Activated CD4-positive, alpha-beta T cell treated with anti-CD3 and anti-CD28 coated beads for 24 hours (primary cell): ENCODE data around the gene PGLYRP2.
"Not testable (repeated sequence)": the region's sequence is repeated elsewhere in the genome, so short reads cannot be mapped to it uniquely, and the experiment has no call there.

Source experiments
- DNase-seq, 2 donors: peaks; one replicate each; pipeline ENCODE4 v3.0.0-alpha.2; 2020; ENCODE audit warnings: low read depth in 2 of 2

PGLYRP2 gene

DNA sequence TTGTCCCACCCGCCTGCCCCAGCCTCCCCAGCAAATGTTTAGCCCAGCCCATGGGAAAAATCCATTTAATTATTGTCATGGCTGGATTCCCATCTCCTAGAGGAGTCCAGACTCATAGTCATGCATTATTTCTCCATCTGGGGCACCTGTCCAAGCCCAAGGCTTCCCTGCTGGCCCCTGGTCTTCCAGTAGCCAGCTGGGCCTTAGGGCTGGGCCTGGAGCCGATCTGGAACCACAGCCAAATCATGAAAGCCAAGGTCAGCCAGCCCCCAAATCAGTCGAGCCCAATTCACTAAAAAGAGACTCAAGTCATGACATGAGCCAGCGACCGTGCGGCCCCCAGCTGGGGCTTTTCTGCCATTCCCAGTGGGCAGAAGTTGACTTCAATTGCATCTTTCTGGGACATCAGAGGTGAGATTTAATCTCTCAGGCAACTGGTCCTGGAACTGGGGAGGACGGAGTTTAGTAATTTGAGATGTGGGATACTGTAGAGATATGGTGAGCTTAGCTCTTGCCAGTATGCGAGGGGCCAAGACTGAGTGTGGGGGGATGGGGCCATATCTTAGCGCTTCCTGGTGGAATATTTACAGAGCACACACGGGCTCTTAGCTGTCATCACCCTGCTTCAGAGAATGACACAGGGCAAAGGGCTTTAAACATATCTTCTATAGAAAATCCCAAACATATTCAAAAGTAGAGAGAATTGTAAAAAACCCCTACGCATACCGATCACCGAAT, 9.4 kb upstream of the PGLYRP2 start:
- no peak for DNase-seq

GRCh38 chr19:15487038-15487437, 7.7 kb upstream of the PGLYRP2 start:
- no peak for DNase-seq

- not testable (repeated sequence) for DNase-seq
Measured at GRCh38 chr19:15485768-15486167, 6.5 kb upstream of the PGLYRP2 start.

GRCh38 chr19:15480996-15481395, 1.7 kb upstream of the PGLYRP2 start:
- not testable (repeated sequence) for DNase-seq

DNA sequence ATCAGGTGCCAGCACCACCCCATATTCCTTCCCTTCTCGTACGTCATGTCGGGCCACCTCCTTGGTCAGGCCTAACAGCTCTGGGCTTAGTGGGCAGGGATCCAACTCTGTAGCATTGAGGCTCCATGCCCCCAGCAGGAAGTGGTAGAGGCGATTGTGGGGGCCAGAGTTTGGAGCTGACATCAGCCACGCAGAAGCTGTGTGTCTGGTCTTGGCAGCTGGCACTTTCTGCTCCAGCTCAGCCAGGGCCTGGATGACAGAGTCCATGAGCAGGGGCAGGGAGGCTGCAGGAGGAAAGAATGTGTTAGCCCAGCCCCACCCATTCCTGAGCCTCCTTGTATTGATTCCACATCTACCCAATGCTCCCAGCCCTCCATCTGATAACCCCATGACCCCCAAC, 3.0 kb downstream of the PGLYRP2 start:
- no peak for DNase-seq

- DNase-seq = no peak
Measured at GRCh38 chr19:15475611-15476010, 3.7 kb downstream of the PGLYRP2 start.

- no peak for DNase-seq
Measured at GRCh38 chr19:15475169-15475568, 4.1 kb downstream of the PGLYRP2 start.

DNA sequence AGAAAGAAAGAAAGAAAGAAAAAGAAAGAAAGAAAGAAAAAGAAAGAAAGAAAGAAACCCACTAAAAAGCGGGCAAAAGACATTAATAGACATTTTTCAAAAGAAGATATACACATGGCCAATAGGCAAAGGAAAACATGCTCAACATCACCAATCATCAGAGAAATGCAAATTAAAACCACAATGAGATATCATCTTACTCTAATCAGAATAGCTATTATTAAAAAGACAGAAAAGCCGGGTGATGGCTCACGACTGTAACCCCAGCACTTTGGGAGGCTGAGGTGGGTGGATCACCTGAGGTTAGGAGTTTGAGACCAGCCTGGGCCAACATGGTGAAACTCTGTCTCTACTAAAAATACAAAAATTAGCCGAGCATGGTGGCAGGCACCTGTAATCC, 5.5 kb downstream of the PGLYRP2 start:
- DNase-seq = not testable (repeated sequence)

DNA sequence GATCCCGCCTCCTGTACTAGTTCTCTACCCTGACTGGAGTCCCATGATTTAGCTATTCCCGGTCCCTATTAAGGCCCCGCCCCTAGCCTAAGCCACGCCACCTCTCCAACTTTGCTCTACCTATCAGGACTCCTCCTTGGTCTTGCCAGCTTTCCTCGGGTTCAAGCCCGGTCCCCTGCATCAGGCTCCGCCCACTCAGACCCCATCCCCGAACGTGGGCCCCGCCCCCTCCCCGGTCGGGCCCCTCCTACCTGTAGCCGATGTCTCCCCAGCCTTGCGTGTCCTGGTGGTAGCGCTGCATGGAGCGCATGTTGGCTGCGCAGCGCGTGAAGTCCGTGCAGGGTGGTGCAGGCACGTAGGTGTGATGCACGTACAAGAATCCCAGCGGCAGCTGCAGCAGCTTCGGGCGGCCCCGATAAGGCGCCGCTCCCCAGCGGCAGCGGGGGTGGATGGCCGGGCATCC, 7.6 kb downstream of the PGLYRP2 start:
- DNase-seq = no peak

- no peak for DNase-seq
Measured at GRCh38 chr19:15469513-15470297, 9.6 kb downstream of the PGLYRP2 start.

DNA sequence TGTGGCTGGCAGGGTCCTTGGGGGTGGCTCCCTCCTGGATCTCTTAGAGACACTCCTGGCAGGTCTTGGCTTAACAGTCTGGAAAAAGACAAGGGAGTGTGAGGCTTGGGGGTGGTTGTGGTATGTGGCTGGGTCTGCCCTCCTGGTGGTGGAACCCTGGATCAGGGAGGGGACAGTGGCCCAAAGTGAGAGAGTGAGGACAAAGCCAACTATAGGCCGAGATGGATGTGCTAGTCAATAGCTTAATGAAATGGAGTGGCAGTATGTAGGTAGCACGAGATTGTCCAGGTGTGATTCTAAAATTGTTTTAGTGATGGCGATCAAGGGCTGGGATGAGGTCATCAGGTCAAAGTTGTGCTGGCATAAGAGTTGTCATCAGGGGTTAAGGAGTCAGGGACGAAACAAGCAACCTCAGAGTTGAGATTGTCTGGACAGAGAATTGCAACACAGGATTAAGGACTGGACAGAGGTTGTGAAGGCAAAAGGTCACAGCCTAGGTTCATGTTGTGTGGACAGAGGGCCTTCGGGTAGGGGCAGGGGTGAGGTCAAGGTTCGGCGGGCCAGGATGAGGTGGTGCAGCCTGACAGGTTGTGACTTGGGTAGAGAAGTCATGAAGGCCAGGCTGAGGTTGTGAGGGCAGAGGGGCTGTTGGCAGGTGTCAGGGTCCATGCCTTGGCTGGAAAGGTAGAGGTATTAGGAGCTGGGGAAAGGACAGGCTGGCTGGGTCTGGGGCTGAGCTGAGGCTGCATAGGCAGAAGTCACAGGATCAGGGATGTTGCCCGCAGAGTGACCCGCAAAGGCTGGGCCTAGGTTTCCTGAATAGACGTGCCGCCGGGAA, 10.4 kb downstream of the PGLYRP2 start:
- no peak for DNase-seq

GRCh38 chr19:15467734-15468214, 11.5 kb downstream of the PGLYRP2 start:
- DNase-seq = no peak

DNA sequence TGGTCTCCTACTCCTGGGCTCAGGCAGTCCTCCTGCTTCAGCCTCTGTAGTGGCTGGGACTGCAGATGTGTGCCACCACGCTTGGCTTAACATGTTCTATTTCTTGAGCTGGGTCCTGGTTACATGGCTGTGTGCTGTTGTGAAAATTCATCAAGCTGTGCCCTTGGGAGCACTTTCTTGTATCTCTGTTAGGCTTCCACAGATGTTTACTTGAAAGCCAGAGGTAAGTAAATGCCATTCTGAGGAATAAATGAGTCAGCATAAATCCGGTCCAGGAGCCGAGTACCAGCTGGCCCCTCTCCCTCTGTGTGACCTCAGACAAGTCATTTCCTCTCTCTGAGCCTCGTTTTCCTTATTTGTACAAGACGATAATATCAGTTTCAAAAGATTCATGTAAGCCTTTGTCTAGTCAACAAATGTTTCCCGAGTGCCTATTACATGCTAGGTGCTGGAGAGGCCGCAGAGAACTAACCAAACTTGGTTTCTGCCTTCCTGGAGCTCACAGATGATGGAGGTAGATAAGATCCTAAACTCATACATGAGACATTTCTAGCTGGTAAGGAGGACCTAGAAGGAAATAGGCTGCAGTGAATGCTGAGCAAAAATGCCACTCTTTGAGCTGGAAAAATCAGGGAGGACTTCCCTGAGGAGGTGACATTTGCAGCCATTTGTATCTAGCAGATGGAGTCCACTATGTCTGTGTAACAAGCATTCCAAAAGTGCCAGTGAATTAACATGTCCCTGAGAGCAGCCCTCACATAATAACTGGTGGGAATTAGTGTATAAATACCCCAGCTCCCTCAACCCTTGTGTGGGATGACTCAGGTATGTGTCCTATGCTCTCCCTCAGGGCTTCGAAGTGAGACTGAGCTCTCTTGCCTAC, 12.2 kb downstream of the PGLYRP2 start:
- DNase-seq = peak in 1 of 2 donors; percentile 48

DNA sequence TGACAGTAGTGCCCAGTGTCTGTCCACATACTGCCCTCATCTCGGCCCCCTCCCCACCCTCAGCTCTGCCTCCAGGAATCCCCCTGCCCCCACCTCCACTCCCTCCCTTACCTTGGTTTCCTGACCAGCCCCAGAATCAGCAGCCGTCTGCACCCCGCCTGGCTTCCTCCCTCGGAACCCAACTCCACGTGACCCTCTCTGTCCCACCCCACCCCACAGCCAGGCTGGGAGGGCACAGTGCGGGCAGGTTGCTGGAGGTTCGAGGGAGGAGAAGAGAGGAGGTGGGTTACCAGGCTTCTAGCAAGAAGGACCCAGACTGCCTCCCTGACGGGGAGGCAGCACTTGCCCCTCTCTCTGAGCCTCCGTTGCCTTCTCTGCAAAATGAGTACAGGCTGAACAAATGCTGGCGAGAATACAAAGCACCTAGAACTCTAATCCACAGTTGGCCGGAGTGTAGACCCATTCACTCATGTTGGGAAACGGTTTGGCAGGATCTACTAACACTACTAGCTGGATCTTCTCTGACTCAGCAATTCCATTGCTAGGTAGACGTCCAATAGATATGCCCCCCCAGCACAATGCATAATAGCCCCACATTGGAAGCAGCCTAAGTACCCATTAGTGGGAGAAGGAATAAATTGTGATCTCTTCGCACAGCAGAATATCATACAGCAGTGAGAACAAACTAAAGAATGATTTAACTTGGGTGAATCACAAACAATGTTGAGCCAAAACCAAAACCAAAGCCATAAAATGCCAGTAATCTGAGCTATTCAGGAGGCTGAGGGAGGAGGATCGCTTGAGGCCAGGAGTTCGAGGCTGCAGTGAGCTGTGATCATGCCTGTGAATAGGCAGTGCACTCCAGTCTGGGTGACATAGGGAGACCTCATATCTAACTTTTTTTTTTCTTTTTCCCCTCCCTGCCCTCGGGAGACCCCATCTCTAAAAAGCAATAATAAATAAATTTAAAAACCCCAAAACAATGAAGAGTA, 14.6 kb downstream of the PGLYRP2 start, which contains the start of gene RASAL3:
TSS of gene RASAL3 (minus strand) at position 151 of the 992 bp plus-strand sequence. CDS start 186 bp downstream, outside the sequence.
- DNase-seq = peak in 1 of 2 donors; percentile 47

- DNase-seq = peak; percentile 56 to 63
Measured at GRCh38 chr19:15463861-15464371, 15.4 kb downstream of the PGLYRP2 start.

- DNase-seq = no peak
Measured at GRCh38 chr19:15461694-15462093, 17.6 kb downstream of the PGLYRP2 start.

GRCh38 chr19:15457701-15458484, 21.4 kb downstream of the PGLYRP2 start:
- no peak for DNase-seq
